ENCODE data around the gene CLUH. TPM values are rescaled to one million over a fixed set of nuclear protein-coding genes. Genes with fewer than 3 reads are reported as not detected.
A peak's percentile ranks its signal among the peaks of the same experiment; 100 is the strongest.

Gene CLUH
- total RNA-seq, 1 experiment from 2014 or later: 175 TPM

DNA sequence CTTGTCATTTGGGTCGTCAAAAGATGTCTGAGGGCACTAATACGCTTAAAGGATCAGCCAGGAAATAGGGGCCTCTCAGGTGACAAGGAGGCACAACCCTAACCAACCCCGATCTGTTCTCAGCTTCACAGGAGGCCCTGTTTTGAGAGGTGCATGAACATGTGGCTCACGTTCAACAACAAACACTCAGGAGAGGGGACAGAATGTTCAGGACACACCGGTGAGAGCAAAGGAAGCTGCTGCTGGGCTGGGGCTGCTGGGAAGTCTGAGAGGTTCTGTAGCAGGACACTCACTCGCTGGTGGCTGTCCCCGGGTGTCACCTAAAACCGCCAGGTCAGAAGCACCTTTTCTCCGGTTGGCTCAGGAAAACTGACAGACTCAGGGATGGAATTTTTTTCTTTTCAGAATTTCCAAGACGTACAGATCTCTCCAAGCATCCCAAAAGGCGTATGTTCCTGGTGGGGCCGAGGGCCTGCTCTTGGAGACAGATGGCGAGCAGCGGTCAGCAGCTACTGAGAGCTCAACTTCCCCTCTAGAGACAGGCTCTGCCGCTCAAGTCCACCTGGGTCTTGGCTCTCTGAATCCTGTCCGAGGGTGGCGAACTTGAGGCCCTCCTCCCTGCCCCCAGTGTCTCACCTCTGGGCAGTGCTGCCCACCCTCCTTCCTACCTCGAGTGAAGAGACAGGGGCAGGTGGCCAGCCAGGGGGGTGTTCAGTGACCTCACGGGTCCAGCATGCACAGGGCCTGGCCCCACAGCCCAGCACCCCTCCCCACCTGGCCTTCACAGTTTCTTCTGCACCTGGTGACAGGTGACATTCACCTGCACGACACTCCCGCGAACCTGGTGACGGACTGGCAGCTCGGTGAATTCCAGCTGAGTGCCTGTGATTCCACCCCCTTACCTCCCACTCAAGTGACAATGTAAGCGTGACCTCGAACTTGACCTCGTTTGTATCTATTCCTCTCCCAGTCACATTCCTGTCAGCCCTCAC, 22.9 kb downstream of the CLUH start:
- H3K9me3 ChIP-seq (ENCODE audit: control insufficient read depth in 1 of 2, insufficient read depth in 1 of 2, low read depth in 1 of 2, low read length in 2 of 2): no peaks in the 10 kb centered on the region
- H3K27me3 ChIP-seq (ENCODE audit: insufficient read depth, low read length): no peaks in the 10 kb centered on the region
- H3K36me3 ChIP-seq (ENCODE audit: control insufficient read depth in 1 of 2, insufficient read depth in 2 of 2, low read length in 2 of 2): peaks cover 8 to 27% of the 10 kb centered on the region in 2 experiments; a peak in 3 of 4 replicates
- CTCF ChIA-PET: no interaction called here
- intact Hi-C loops (cut with micrococcal nuclease): no loop called here
- H3K9ac ChIP-seq (ENCODE audit: low read length): no peak overlapping the region
- POLR2A ChIA-PET: no interaction called here
- no peaks in the 10 kb centered on the region; the same call in 1 of the 2 replicates for H4K20me1 ChIP-seq (ENCODE audit: insufficient read depth)
- H3K27ac ChIP-seq (ENCODE audit: low read depth, low read length): no peak overlapping the region
- no peaks in the 10 kb centered on the region for H3K79me2 ChIP-seq (ENCODE audit: insufficient read depth, low read length)
- H3K4me3 ChIP-seq (replicated peaks in 1 of 2; ENCODE audit: low read depth in 1 of 2, low read length in 2 of 2): no peak overlapping the region
- no peaks in the 10 kb centered on the region for H3K4me1 ChIP-seq (ENCODE audit: control insufficient read depth in 1 of 2, insufficient read depth in 2 of 2, low read length in 2 of 2)
- DNase-seq (ENCODE audit: low read depth, low spot score) (no peak), ATAC-seq (peak; percentile 24)
- TF ChIP-seq TCF7L2 (IDR thresholded peaks at IDR 0.05; ENCODE audit: borderline replicate concordance, extremely low read depth, insufficient read depth, insufficient read length) (no peak), POLR2A (IDR thresholded peaks at IDR 0.05; ENCODE audit: borderline replicate concordance, extremely low read depth, insufficient read depth, insufficient read length) (no peak), SIN3A (IDR thresholded peaks at IDR 0.05; ENCODE audit: low read depth) (no peak), EZH2 (IDR thresholded peaks at IDR 0.05) (no peak), SRF (IDR thresholded peaks at IDR 0.05; ENCODE audit: low read depth) (no peak), POLR2AphosphoS5 (IDR thresholded peaks at IDR 0.05; ENCODE audit: low read depth, low read length) (0 out of 2 replicates have a peak, but pooled peaks have one; percentile 28), ZBTB33 (IDR thresholded peaks at IDR 0.05; ENCODE audit: extremely low read depth, insufficient replicate concordance, low read length) (no peak), ZFX (IDR thresholded peaks at IDR 0.05) (no peak)
- no peaks in the 10 kb centered on the region for H3K9me2 ChIP-seq (ENCODE audit: insufficient read depth)
- no TSS peak for BruUV-seq (replicated peaks)
- H2AFZ ChIP-seq (ENCODE audit: low read depth, low read length, poor library complexity, severe bottlenecking): no peak overlapping the region
- RAD21 ChIA-PET (ENCODE audit: low non-redundant PET in 1 of 2, low total read pairs in 2 of 2, uncharacterized antibody in 2 of 2, unreplicated experiment in 2 of 2): no interaction called here
- H3K4me2 ChIP-seq (ENCODE audit: low read length): no peak overlapping the region

All from HCT116 (cell line).